ENCODE measurements around the gene IL33.

IL33 gene

DNA sequence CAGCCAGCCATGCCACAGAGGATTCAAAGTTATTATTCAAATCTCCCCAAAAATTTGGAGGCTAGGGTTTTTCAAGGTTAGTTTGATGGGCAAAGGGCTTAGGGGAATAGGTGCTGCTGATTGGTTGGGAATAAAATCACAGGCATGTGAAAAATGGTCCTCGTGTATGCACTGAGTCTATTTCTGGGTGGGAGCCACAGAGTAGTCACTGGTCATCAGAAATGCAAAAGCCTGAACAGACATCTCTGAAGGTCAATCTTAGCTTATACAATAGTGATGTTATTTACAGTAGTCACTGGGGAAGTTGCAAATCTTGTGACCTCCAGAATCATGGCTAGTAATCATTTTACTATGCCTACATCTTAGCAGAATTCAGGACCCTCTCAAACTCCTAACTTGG, 1.3 kb downstream of the IL33 start:
- DNase-seq (ENCODE audit: low read depth): no peak

DNA sequence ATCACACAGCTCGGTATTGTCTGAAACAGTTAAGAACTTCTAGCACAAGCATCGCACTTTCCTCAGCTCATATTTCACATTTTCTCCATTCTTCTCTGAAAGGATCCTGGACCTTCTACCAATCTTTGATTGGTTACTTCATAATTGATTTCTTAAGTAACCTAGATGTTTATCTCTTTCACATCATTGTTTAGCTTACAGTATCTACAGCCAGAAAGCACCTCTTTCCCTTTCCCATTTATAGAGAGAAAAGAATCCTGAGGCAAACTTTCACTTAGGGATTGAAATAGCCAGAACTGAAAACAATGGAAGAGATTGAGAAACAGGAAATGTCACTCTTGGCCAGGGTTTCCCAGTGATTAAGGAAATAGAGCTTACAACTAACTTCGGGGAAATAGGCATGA, 2.5 kb downstream of the IL33 start:
- DNase-seq (ENCODE audit: low read depth): peak; percentile 78

DNA sequence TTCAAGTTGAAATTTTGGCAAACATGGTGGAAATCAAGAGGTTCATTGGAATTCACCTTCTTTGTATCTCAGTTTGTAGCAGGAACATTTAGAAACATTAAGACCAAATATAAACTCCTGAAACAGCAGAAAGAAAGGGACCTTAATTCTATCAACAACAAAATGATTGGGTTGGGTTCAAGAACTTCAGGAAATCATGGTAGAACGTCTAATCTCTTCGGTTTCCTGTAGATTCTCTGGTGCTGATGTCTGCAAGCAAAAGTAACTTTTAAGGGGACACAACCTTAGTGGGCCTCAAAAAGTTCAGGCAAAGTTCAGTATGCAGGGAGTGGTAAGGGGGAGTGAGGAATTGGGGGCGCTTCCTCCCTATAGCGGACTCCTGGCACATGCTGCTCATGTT, 3.4 kb downstream of the IL33 start:
- DNase-seq (ENCODE audit: low read depth): no peak

DNA sequence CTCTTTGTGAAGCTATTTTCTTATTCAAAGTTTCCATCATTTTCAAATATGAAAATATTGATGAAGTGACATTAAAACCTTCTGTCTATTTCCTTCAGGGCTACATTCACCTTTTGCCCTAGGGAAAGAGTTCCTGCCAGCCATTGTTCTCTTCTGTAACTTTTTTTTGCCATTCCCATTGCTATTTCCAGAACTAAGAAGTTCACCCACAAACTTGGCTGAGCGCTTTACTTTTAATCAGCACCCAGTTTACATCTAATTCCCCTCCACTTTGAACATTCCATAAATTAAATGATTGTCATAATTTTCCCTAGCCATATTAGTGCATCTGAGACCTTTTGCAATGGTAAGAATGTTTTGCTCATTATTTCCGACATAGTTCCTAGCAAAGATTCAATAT, 4.4 kb downstream of the IL33 start:
- no peak for DNase-seq (ENCODE audit: low read depth)

DNA sequence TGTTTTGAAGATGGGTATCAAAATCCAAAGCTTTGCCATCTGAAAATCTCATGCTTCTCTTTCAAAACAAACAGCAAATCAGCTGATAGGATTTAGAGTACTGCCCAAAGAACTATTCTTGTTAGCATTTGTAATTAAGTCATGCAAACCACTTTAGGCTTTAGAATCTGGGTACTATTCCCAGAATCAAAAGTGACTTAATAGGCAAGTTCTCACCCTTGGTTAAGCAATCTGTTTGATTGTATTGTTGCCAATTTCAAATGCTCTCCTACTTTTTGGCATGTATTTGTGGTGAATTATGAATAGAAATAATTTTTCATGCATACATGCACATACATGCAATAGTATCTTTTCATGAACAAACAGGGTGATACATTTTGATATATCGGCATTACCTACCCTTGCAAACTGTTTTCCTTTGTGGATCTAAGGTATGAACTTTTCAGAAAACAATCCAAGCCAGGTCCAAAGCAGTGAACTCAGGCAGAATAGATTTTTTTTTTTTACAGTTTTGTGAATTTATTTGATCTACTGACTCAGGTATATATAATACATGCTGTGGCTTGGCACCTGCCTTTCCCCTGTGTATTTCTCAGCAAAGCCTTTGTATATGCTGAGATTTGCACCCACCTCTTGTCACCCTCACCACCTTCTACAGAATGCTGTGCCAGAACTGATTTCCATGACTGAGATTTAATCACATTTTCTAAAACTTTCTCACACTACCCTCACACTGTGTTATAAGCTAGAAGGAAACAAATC, 9.0 kb downstream of the IL33 start:
- DNase-seq (ENCODE audit: low read depth): peak; percentile 4

DNA sequence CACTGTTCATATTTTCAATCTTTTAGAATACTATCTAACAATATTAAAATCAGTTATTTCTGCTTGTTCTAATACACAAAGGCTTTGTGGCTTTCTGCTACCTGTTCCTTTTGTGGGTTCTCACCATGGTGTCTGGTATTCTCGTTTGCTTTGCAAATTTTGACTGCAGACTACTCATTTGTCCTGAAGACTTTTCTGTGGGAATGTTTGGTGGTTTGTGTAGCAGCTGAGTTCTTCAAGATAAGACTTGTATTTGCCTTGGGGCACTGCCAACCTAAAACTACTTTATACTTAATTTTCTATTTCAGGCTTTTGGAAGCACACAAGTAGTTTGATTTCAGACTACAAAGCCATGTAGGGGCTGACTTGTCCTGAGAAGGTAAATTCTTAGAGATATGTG, 11.1 kb downstream of the IL33 start:
- no peak for DNase-seq (ENCODE audit: low read depth)

DNA sequence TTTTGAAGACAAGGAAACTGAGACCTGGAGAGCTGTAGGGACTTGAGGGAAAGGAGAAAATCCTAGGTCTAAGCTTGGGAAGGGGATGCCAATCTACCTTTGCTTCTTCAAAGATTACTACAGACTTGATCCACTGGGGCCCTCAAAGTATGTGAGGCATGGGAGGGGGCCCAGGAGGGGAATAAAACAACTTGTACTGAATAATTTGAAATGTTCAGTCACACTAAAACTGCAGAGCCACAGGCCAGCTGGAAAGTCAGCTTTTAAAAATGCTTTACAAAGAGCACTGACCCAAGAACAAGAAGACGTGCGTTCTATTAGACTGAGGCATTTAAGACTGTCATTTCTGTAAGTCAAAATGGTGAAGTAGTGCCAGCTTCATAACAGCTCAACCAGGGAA, 13.6 kb downstream of the IL33 start:
- DNase-seq (ENCODE audit: low read depth): no peak

DNA sequence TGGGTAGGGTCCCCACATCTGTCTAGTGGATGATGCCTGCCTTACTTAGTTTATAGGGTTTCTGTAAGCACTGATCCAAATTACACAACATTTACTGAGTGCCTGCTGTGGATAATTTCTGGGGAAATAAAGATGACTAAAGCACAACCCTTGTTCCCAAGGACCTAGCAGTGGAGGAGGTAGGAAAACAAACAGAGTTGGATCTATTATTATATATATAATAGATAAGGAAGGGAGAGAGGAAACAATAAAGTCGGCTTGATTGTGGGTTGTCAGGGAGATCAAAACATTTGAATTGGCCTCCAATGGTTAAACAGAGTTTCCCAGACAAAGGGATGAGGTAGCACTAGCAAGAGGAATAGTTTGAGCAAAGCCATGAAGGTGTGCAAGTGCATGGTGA, 14.0 kb downstream of the IL33 start:
- DNase-seq (ENCODE audit: low read depth): no peak

DNA sequence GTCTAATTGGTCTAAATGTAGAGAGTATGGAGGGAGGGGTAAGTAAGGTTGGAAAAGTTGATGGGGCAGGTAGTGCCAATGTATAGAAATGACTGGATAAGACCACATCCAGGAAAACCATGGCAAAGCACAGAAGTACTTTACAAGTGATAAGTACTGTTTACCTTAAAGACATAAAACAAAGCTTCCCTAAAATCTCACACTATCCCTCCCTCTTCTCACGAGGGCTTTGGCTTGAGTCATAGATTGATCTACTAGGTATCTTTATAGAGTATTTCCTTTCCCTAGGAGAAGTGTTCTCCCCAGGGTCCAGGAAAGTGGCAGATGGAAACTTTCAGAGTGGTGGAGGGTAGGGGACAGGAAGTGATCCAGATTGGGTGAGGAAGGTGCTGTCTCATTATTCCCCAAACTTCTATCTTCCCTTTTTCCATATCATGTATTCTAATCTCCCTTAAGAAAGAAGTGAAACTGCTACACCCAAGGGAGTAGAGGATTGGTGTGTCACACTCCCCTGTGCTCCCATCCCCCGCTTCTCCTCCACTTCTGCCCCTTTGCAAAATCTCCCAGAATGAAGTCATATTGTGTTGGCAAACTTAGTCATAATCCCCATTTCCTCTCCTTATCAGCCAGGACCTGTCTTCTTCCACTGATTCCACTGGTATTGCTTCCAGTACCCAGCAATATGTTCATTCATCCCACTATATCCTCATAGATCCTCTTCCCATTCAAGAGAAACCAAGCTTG, 14.6 kb downstream of the IL33 start:
- no peak for DNase-seq (ENCODE audit: low read depth)

DNA sequence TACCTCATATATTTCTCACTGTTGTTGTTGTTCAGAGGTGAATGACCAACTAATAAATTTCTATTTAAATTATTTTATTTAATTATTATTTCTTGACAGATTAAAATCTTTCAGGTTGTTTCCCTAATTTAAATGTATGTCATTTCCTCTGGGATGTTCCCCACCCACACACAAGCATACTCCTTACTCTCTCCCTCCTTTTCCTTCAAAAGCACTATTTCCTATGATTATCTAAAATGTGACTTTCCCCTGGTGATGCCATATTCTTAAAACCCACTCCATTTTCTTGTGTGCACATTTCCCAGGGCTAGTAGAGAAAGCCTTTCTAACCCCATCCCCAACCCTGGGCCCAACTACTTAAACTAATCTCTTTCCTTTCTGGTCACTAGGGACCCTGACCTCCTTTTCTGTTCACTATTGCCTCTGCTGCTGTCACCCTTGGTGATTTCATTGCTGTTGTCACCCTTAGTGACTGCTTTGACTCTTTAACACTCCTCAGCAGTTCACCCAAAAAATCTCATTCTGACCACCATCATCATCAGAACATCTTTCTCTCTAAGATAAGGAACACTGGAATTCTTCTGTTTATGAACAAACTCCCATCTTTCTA, 16.8 kb downstream of the IL33 start:
- DNase-seq (ENCODE audit: low read depth): no peak

DNA sequence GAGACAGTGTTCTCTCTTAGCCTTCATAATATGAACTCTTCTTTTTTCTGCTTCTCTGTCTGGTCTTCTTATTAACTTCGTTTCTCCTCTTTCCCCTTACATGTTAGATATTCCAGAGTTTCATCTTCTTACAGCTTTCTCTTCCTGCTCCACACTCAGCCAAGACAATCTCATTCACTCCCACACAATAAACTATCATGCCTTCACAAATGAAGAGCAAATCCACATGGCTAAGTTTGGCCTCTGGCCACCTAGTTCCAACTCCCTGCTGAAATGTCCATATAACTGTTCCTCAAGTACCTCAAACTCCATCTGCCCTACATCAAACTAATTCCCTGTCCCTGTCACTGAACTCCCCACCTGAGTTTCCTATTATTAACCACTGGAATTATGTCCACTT, 18.4 kb downstream of the IL33 start:
- no peak for DNase-seq (ENCODE audit: low read depth)

DNA sequence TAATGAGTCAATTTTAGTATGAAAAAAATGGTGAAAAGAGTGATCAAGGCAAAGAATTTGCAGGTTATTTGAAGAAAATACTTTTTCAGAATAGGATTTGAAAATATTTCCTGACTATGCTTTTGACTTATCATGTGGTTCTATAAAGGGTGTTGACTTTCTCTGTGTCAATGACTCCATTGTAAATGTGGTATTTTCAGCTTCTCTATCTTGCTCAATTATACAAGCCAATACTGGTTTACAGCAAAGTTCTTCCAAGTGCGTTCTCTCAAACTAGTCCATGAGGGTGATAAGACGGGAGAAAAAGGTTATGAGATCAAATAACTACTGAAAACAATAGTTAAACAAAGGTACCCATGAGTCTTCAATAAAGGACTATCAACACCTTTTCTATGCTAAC, 21.7 kb downstream of the IL33 start:
- DNase-seq (ENCODE audit: low read depth): no peak

DNA sequence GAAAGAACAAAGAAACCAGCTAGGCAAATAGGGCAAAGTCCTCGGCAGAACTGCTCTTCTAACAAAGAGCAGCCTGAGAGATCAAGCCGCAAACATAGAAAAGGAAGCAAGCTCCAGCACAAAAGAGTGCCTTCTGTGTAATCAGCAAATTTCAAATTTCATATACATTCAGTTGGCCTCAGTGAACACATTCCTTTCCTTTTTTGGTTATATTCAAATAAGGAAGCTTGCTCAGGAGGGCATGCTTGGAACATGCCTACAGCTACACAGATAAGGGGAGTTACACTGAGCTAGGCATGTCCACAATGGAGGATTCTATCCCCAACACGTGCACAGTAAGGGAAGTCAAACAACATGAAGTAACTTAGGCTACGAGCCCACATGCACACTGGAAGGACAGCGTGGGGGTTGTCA, 23.4 kb downstream of the IL33 start:
- no peak for DNase-seq (ENCODE audit: low read depth)

DNA sequence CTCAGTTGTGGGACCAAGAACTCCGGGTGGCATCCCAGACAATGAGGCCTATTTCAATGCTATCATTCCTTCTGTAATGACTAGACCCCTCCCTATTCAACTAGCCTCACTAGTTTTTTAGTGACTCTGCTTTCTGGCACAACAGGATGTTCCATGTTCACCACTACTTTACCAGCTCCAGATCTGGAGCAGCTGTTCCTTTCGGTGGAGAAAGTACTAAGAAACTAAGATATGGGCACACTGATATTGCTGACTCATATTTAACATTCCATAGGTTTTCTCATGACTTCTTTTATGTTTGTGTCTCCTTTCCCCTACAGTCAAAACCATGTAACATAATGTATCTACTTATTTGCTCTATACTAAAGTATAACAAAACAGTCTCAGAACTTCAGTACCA, 24.1 kb downstream of the IL33 start:
- DNase-seq (ENCODE audit: low read depth): no peak

DNA sequence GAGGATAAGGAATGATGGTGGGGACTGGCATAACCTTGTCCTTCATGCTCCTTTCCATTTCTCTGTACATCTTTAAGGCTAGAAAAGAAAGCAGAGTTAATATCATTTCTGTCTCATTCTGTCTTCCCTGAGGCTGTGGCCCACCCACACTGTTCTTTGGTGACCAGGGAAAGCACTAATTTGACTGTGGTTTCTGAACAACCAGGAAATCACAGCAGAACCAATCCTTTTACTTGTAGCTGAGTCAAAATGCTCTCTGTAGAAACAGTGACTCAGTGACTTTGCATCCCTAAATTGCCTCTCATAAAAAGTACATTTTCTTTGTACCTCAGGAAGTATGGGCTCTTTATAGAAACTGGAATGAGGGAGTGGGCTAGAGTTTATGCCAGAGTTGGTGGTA, 28.1 kb downstream of the IL33 start:
- no peak for DNase-seq (ENCODE audit: low read depth)

DNA sequence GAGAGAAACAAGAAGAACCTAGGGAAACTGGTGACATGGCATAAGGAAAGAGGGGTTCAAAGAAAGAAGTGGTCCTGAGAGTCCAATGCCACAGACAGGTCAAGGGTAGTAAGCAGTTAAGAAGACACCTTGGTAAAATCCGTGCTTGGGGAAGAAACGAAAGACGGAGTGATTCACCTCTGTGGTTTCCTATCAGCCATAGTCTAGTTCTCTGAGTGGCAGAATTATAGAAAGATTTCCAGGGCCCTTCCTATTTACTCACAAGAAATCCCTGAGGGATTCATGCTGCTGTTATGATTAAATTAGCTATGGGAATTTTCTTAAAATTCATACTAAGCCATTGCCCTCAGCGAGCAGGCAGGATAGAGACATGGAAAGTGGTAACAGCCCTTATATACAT, 31.7 kb downstream of the IL33 start:
- peak; percentile 22 for DNase-seq (ENCODE audit: low read depth)

DNA sequence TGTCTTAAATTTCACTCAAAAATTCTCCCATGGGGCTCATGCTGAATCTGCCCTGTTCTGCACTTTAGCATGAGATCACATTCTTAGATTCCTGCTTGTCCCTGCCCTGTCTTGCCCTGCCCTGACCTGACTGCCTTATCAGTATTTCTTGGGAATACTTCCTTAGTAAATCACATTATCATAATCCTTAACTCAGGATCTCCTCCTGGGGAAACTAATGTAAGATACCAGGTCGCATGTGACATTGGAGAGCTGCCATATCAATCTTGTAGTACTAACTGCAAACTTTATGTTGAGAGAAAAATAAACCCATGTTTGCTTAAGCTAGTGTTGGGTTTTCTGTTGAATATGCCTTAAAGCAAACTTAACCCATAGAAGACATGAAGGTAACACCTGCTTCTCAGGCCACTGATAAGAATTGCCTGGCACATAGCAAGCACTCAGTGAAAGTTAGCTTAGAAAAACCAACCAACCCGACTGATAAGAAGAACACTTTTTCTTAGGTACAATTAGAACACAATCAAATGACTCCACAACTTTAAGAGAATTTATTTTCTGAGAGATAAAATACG, 53.3 kb downstream of the IL33 start:
- DNase-seq (ENCODE audit: low read depth): no peak

DNA sequence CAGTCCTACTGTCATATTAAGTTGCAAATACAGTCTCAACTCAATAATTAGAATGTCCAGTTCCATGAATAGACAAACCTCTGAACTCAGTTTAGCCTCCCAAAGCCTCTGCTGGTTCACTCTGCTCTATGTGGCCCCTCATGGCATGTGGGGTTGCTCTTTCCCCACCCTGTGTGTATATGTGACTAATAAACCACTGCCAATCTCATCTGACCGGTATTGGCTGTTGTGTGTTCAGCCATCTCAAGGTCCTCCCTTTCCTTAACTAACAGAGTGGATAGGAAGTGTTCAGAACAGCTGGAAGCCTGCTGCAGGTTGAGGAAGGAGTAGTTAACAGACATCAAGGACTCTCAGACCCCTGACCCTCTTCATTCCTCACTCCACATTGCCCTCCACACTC, 55.3 kb downstream of the IL33 start:
- DNase-seq (ENCODE audit: low read depth): no peak

DNA sequence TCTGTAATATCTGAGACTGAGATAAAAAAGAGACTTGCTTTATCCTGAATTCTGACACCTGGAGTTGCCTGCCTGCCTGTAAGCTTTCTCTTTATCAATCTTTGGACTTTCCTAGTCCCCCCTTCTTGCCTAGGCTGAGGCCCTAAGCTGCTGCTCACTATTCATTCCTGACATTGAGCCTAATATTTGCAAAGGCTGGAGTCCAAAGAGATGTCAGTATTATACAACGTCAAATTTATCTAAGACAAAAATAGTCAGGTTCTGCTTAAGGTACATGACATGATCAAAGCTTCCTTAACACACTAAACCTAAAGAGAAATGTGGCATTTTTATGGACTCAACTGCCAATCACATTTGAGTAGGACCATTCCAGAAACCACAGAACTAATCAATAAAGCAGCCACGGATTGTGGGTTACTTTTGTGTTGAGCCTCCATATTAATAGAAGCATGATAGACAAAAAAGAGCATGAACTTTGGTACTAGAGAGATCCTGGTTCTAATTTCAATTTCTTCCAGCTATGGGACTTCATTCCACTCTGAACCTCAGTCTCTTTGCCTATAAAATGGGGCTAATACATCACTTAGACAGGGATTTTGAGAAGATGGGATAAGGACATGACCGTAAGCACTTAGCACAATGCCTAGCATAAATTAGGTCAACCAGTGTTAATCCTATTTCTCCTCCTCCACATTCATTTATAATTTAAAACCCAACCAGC, 56.1 kb downstream of the IL33 start:
- DNase-seq (ENCODE audit: low read depth): no peak

DNA sequence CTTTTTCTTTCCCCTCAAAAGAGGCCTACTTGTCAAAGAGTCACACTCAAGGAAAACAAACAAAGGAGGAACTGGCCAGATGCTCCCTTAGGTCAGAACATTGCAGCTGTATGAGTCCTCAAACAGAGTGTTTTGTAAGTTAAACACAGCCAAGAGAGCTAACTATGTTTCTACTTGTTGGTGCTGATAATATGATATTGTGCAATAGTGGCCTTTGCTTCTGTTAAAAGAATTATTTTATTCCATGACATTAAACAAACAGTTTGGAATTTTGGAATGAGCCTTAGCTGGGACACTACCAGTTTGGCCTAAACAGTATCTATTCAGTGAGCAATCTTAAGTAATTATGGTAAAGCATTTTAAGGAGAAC, 56.6 kb downstream of the IL33 start:
- peak; percentile 99 for DNase-seq (ENCODE audit: low read depth)

DNA sequence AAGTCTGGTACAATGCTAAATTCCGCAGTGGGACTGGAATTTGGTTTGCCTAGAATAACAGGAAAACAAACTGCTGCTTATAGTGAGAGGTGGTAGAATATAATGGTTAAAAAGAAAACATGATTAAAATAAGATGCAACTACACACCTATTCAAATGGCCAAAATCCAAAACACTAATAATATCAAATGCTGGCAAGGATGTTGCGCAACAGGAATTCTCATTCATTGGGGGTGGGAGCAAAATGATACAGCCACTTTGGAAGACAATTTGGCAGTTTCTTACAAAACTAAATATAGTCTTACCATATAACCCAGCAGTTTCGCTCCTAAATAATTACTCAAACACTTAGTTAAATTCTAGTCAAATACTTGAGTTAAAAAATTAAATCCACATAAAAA, 61.8 kb downstream of the IL33 start:
- no peak for DNase-seq (ENCODE audit: low read depth)

DNA sequence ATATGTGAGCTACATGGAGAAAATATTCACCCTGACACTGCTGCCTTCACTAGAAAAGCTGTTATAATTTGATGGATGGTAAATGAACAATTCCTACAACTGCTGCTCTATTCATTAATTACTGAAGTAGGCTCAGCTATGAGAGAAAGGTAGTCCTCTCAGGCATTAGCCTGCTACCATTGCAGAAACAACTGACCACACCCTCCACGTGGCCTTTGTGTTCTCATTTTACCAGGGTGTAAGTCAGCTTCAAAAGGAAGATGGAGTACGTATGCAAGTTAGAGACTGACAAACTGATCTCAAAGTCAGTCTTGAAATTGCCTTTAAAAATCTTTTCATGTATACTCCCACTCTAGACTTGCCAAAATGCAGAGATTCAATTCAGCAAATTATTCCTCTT, 86.3 kb downstream of the IL33 start:
- DNase-seq (ENCODE audit: low read depth): no peak

DNA sequence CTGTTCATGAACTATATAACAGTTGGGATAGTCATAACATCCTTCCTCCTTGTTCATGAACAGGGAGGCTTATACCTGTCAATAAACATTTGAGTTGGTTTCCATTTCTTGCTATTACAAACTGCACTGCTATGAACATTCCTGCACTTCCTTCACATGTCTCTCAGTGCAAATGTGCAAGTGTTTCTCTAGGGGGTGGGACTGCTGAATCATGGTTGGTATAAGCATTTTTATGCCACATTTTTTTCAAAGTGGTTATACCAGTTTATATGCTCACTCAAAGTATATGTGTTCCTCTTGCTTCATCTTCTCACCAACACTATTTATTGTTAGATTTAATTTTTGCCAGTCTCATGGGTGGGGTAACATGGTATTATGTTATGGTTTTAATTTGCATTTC, 86.8 kb downstream of the IL33 start:
- DNase-seq (ENCODE audit: low read depth): no peak

Measured in fibroblast of gingiva (primary cell).